HepG2 (cell line): ENCODE data around the gene GTPBP6. TPM values are rescaled to one million over a fixed set of nuclear protein-coding genes. Genes with fewer than 3 reads are reported as not detected.

Experiments used
- ATAC-seq: fragments of 200-7000 bp; cut with Tn5 transposase; 3 replicates; pipeline ENCODE4 v1.9.1; 2020; ENCODE audit warnings: mild to moderate bottlenecking, moderate library complexity
- BruUV-seq: library from RNA; stranded (reverse); fragments of 400-500 nt; replicated peaks from 2 replicates; lab custom pipeline; 2021; lab: Mats Ljungman, UMichigan
- CTCF ChIA-PET: fragments of 300-600 bp; formaldehyde crosslinking; extraction: SDS; loops from one replicate; lab custom pipeline; 2021; ENCODE audit warnings: low total read pairs, inconsistent platforms, low intra/inter-chr PET ratio; lab: Yijun Ruan, JAX
- POLR2A ChIA-PET: fragments of 350-600 bp; sonication (Branson Sonifier 250); formaldehyde crosslinking; loops from one replicate; lab custom pipeline; 2020; ENCODE audit warnings: antibody characterized with exemption, inconsistent platforms; lab: Yijun Ruan, JAX
- DNase-seq: peaks from one replicate; pipeline ENCODE4 v3.0.0-alpha.2; 2015; ENCODE audit warnings: low spot score
- FAIRE-seq: peaks from 3 replicates; lab custom pipeline; 2011; peaks lifted over from hg19 to GRCh38; lab: Jason Lieb, UNC
- H2AFZ ChIP-seq: one replicate; pipeline ENCODE4 v1.6.1; 2011; ENCODE audit warnings: low read length, inconsistent platforms
- H3K27ac ChIP-seq: fragments of 300-600 bp; 3 replicates; pipeline ENCODE4 v1.8.0; 2011; ENCODE audit warnings: mixed run types, mild to moderate bottlenecking, mixed read lengths, low read length, inconsistent platforms; ENCODE audit not compliant: insufficient read depth; ENCODE audit errors: extremely low read length
- H3K27me3 ChIP-seq, 2 experiments: fragments of 200-600 bp in 1 of 2; 2 replicates in 1 of 2; 3 replicates in 1 of 2; pipeline versions ENCODE4 v1.6.0 to v1.8.0; 2011; ENCODE audit warnings: low read length in 2 of 2, mild to moderate bottlenecking in 2 of 2, moderate library complexity in 2 of 2, inconsistent platforms in 1 of 2; ENCODE audit not compliant: insufficient read depth in 2 of 2, control insufficient read depth in 1 of 2
- H3K36me3 ChIP-seq, 2 experiments: fragments of 200-600 bp in 1 of 2; replicated peaks in 1 of 2; 2 replicates in 1 of 2; 3 replicates in 1 of 2; pipeline versions ENCODE4 v1.5.1 to v1.8.0; 2011; ENCODE audit warnings: low read length in 2 of 2, inconsistent platforms in 1 of 2; ENCODE audit not compliant: insufficient read depth in 2 of 2, control insufficient read depth in 1 of 2
- H3K4me1 ChIP-seq: 2 replicates; pipeline ENCODE4 v1.5.1; 2012; ENCODE audit warnings: low read length, inconsistent platforms; ENCODE audit not compliant: insufficient read depth
- H3K4me2 ChIP-seq: 2 replicates; pipeline ENCODE4 v1.6.0; 2011; ENCODE audit warnings: low read depth, low read length, inconsistent platforms
- H3K4me3 ChIP-seq, 3 experiments: fragments of 200-600 bp in 1 of 3; sonication (generic), shearing (Covaris generic) in 1 of 3; replicated peaks in 1 of 3; 2 replicates each; pipeline ENCODE4 v1.5.1; 2011 to 2016; ENCODE audit warnings: low read length in 3 of 3, inconsistent platforms in 2 of 3, low read depth in 2 of 3, mild to moderate bottlenecking in 2 of 3, control low read depth in 1 of 3, mixed read lengths in 1 of 3; ENCODE audit not compliant: insufficient read depth in 1 of 3
- H3K79me2 ChIP-seq: one replicate; pipeline ENCODE4 v1.6.1; 2011; ENCODE audit warnings: low read length, inconsistent platforms; ENCODE audit not compliant: insufficient read depth
- H3K9ac ChIP-seq: 2 replicates; pipeline ENCODE4 v1.6.0; 2011; ENCODE audit warnings: mild to moderate bottlenecking, low read depth, low read length, inconsistent platforms; ENCODE audit not compliant: insufficient read depth
- H3K9me3 ChIP-seq: 2 replicates; pipeline ENCODE4 v1.5.1; 2012; ENCODE audit warnings: mild to moderate bottlenecking, low read length
- H4K20me1 ChIP-seq: 2 replicates; pipeline ENCODE4 v1.6.0; 2011; ENCODE audit warnings: inconsistent platforms, mild to moderate bottlenecking, low read length, moderate library complexity; ENCODE audit not compliant: insufficient read depth
- GPN1 ChIP-seq: sonication (generic); formaldehyde crosslinking; IDR thresholded peaks from 2 replicates; pipeline ENCODE4 v1.5.1; 2020; ENCODE audit warnings: missing genetic modification reagents, borderline replicate concordance
- KDM3A ChIP-seq: IDR thresholded peaks from 2 replicates; pipeline ENCODE4 v1.6.1; 2018; ENCODE audit warnings: low read depth, missing compliant biosample characterization
- MXI1 ChIP-seq: IDR thresholded peaks from 3 replicates; pipeline ENCODE4 v1.6.1; 2012; ENCODE audit warnings: low read depth, low read length, inconsistent platforms, borderline replicate concordance
- NCOA2 ChIP-seq: sonication (generic); formaldehyde crosslinking; IDR thresholded peaks from 2 replicates; pipeline ENCODE4 v1.8.0; 2022; ENCODE audit warnings: inconsistent platforms
- PRDM15 ChIP-seq: sonication (generic); formaldehyde crosslinking; IDR thresholded peaks from 2 replicates; pipeline ENCODE4 v1.4.0; 2020; ENCODE audit warnings: missing genetic modification reagents
- ZNF484 ChIP-seq: sonication (generic); formaldehyde crosslinking; IDR thresholded peaks from 2 replicates; pipeline ENCODE4 v1.5.1; 2020; ENCODE audit warnings: mild to moderate bottlenecking, low read depth, missing genetic modification reagents, borderline replicate concordance
- ZNF616 ChIP-seq: sonication (generic); formaldehyde crosslinking; IDR thresholded peaks from 2 replicates; pipeline ENCODE4 v1.5.0; 2020; ENCODE audit warnings: low read depth, mild to moderate bottlenecking, missing genetic modification reagents
- ZNF619 ChIP-seq: sonication (generic); formaldehyde crosslinking; IDR thresholded peaks from 2 replicates; pipeline ENCODE4 v1.4.0; 2020; ENCODE audit warnings: mild to moderate bottlenecking, missing genetic modification reagents
- ZNF704 ChIP-seq: sonication (generic); formaldehyde crosslinking; IDR thresholded peaks from 2 replicates; pipeline ENCODE4 v1.8.1; 2023; ENCODE audit warnings: mild to moderate bottlenecking, inconsistent platforms, moderate library complexity, missing genetic modification reagents, borderline replicate concordance
- WGBS: methylation state at CpG from one replicate; pipeline ENCODE4 v1.1.6; 2017; ENCODE audit warnings: low lambda C conversion rate; 5-methylcytosine and 5-hydroxymethylcytosine counted together
- in situ Hi-C: cut with HindIII; loops from 2 replicates; pipeline ENCODE4 v1.10.0; 2017; ENCODE audit warnings: low pct_unique_long_range_greater_than_20kb; ENCODE audit not compliant: extremely low pct_ligation_motif_present
- intact Hi-C: fragments of 100-400 bp; cut with micrococcal nuclease; formaldehyde crosslinking; loops from one replicate; pipeline ENCODE4 v1.10.0; 2022; ENCODE audit not compliant: unreplicated experiment
- polyA plus RNA-seq, 8 experiments: library from polyadenylated mRNA; depleted of rRNA in 3 of 8; stranded (reverse) in 7 of 8; unstranded in 1 of 8; fragments of >200 nt; fragmentation: Illumina TruSeq in 4 of 8; extraction: Trizol in 4 of 8; gene quantifications; 2 replicates each; pipeline versions ENCODE4 v1.2.1 to v1.2.3, GENCODE V29; 2011 to 2016; ENCODE audit warnings: low read depth in 4 of 8, missing spikeins in 1 of 8, mixed read lengths in 1 of 8; ENCODE audit not compliant: insufficient read depth in 1 of 8
- total RNA-seq, 5 experiments: library from RNA; depleted of rRNA; stranded (reverse); fragments of >200 nt; fragmentation: Illumina TruSeq; extraction: Trizol; gene quantifications; 2 replicates each; pipeline ENCODE4 v1.2.3, GENCODE V29; 2016; ENCODE audit warnings: low read depth in 1 of 5

The GTPBP6 gene
- total and polyA plus RNA-seq, 2 of the 13 experiments (the other 11 are each of a cell fraction or from before 2014, with no cell fraction given): 20.2 to 39.6 TPM

GRCh38 chrX:332916-333610 is 14.5 kb upstream of the GTPBP6 start:
- intact Hi-C loops (no loop called here), in situ Hi-C loops (no loop called here)
- no peak overlapping the region for H3K4me2 ChIP-seq
- ATAC-seq: no peak
- no peak overlapping the region for H3K9ac ChIP-seq
- DNase-seq: no peak
- no peaks in the 10 kb centered on the region for H3K9me3 ChIP-seq
- no peak overlapping the region for H2AFZ ChIP-seq
- H4K20me1 ChIP-seq: no peaks in the 10 kb centered on the region
- no peaks in the 10 kb centered on the region for H3K79me2 ChIP-seq
- no peak overlapping the region for H3K4me3 ChIP-seq
- no peak for FAIRE-seq
- ChIA-PET POLR2A (no interaction called here), CTCF (no interaction called here)
- no peaks in the 10 kb centered on the region for H3K36me3 ChIP-seq
- TF ChIP-seq NCOA2 (CRISPR knock-in tag) (no peak), GPN1 (no peak), ZNF704 (CRISPR knock-in tag) (no peak), ZNF484 (CRISPR knock-in tag) (no peak)
- WGBS: 89% methylated on average over 18 of the region's 33 CpGs
- no peak overlapping the region for H3K27ac ChIP-seq
- peaks cover 0 to 4% of the 10 kb centered on the region in 2 experiments; a peak in 1 of 5 replicates for H3K27me3 ChIP-seq
- no peaks in the 10 kb centered on the region for H3K4me1 ChIP-seq
- no TSS peak for BruUV-seq

GRCh38 chrX:332496-332860 is 13.9 kb upstream of the GTPBP6 start:
- no peaks in the 10 kb centered on the region for H3K36me3 ChIP-seq
- no peaks in the 10 kb centered on the region for H3K79me2 ChIP-seq
- no peak for TF ChIP-seq PRDM15 (CRISPR knock-in tag)
- TF ChIP-seq ZNF619 (CRISPR knock-in tag): no peak
- TF ChIP-seq KDM3A (CRISPR knock-in tag): no peak
- TF ChIP-seq ZNF616 (CRISPR knock-in tag): no peak
- TF ChIP-seq MXI1: no peak
- ChIA-PET POLR2A (no interaction called here), CTCF (no interaction called here)
- no peak overlapping the region for H3K4me3 ChIP-seq
- WGBS: 91% methylated on average over 11 of the region's 23 CpGs
- H3K27me3 ChIP-seq: peaks cover 0 to 4% of the 10 kb centered on the region in 2 experiments; a peak in 1 of 5 replicates
- FAIRE-seq (no peak), DNase-seq (no peak), ATAC-seq (no peak)
- no peak overlapping the region for H3K27ac ChIP-seq
- no peak overlapping the region for H3K4me2 ChIP-seq
- BruUV-seq: no TSS peak
- in situ Hi-C loops: no loop called here
- no peaks in the 10 kb centered on the region for H3K4me1 ChIP-seq
- H4K20me1 ChIP-seq: no peaks in the 10 kb centered on the region
- intact Hi-C loops: no loop called here
- no peaks in the 10 kb centered on the region for H3K9me3 ChIP-seq
- H3K9ac ChIP-seq: no peak overlapping the region
- H2AFZ ChIP-seq: no peak overlapping the region
